Thyroid gland (tissue), 4 donors: ENCODE results near the gene SIGLEC15.

Source experiments
- CTCF ChIP-seq, 6 experiments: fragments of 200-600 bp in 3 of 6; fragments of 450-650 bp in 3 of 6; sonication (generic) in 3 of 6; IDR thresholded peaks; one replicate each; pipeline ENCODE4 v1.5.1; 2016 to 2019; ENCODE audit warnings: antibody characterized with exemption in 6 of 6, mild to moderate bottlenecking in 2 of 6, inconsistent platforms in 1 of 6, moderate library complexity in 1 of 6
- POLR2A ChIP-seq, 2 donors: fragments of 450-650 bp; IDR thresholded peaks; one replicate each; pipeline ENCODE4 v1.6.1; 2017; ENCODE audit warnings: antibody characterized with exemption in 2 of 2, mild to moderate bottlenecking in 2 of 2, moderate library complexity in 1 of 2

GRCh38 chr18:45834306-45834705, 8.8 kb downstream of the SIGLEC15 start:
- no peak for TF ChIP-seq CTCF (IDR thresholded peaks at IDR 0.05)
- no peak for TF ChIP-seq POLR2A (IDR thresholded peaks at IDR 0.05)
